Smooth muscle cell (in vitro differentiated cells): Measurements from ENCODE around the gene MALSU1. TPM values are rescaled to one million over a fixed set of nuclear protein-coding genes. Genes with fewer than 3 reads are reported as not detected.

Source experiments
- DNase-seq: peaks from one replicate; lab custom pipeline; 2025; ENCODE audit not compliant: unreplicated experiment; lab: John Stamatoyannopoulos, UW
- H2AFZ ChIP-seq: fragments of 200-600 bp; sonication (generic); 2 replicates; pipeline ENCODE4 v1.6.0; 2016; ENCODE audit warnings: antibody characterized with exemption, low read depth, mild to moderate bottlenecking
- H3F3A ChIP-seq: fragments of 200-600 bp; sonication (generic); 2 replicates; pipeline ENCODE4 v1.6.0; 2017; ENCODE audit warnings: antibody characterized with exemption, low read depth
- H3K27ac ChIP-seq: fragments of 200-600 bp; sonication (generic); 2 replicates; pipeline ENCODE4 v1.5.1; 2016; ENCODE audit warnings: low read depth, mild to moderate bottlenecking
- H3K27me3 ChIP-seq: fragments of 200-600 bp; sonication (generic); 2 replicates; pipeline ENCODE4 v1.6.1; 2016; ENCODE audit warnings: low read depth, mild to moderate bottlenecking
- H3K36me3 ChIP-seq: fragments of 200-600 bp; sonication (generic); 2 replicates; pipeline ENCODE4 v1.5.1; 2016; ENCODE audit warnings: low read depth
- H3K4me1 ChIP-seq: fragments of 200-600 bp; sonication (generic); 2 replicates; pipeline ENCODE4 v1.5.1; 2016; ENCODE audit warnings: low read depth
- H3K4me2 ChIP-seq: fragments of 200-600 bp; sonication (generic); 2 replicates; pipeline ENCODE4 v1.6.0; 2016; ENCODE audit warnings: mild to moderate bottlenecking
- H3K4me3 ChIP-seq: fragments of 200-600 bp; sonication (generic); 2 replicates; pipeline ENCODE4 v1.5.1; 2016; ENCODE audit warnings: mild to moderate bottlenecking
- H3K79me2 ChIP-seq: fragments of 200-600 bp; sonication (generic); 2 replicates; pipeline ENCODE4 v1.6.0; 2016; ENCODE audit warnings: low read depth, mild to moderate bottlenecking
- H3K9ac ChIP-seq: fragments of 200-600 bp; sonication (generic); 2 replicates; pipeline ENCODE4 v1.6.0; 2016; ENCODE audit warnings: low read depth
- H3K9me3 ChIP-seq: fragments of 200-600 bp; sonication (generic); replicated peaks from 2 replicates; pipeline ENCODE4 v1.5.1; 2016; ENCODE audit warnings: low read depth
- H4K20me1 ChIP-seq: fragments of 200-600 bp; sonication (generic); 2 replicates; pipeline ENCODE4 v1.6.0; 2016; ENCODE audit warnings: low read depth
- WGBS: methylation state at CpG from one replicate; pipeline ENCODE4 v1.1.7; 2016; ENCODE audit warnings: low lambda C conversion rate; 5-methylcytosine and 5-hydroxymethylcytosine counted together
- polyA plus RNA-seq: library from polyadenylated mRNA; unstranded; fragments of >200 nt; fragmentation: Nextera tagmentation; extraction: Ambion mirVana; gene quantifications from 2 replicates; pipeline ENCODE4 v1.2.1, GENCODE V29; 2016
- total RNA-seq: library from RNA; depleted of rRNA; stranded (reverse); fragments of >200 nt; gene quantifications from 2 replicates; pipeline ENCODE4 v1.2.3, GENCODE V29; 2014
- TF ChIP-seq, protein P1 (sequence below): fragments of 200-600 bp; sonication (generic); IDR thresholded peaks from 2 replicates; pipeline ENCODE4 v1.5.1; 2017; ENCODE audit warnings: borderline replicate concordance, mild to moderate bottlenecking, antibody characterized with exemption; ENCODE audit not compliant: insufficient read depth, poor library complexity, severe bottlenecking

The MALSU1 gene
- total and polyA plus RNA-seq, 2 experiments from 2014 or later: 89.8 to 107 TPM

DNA sequence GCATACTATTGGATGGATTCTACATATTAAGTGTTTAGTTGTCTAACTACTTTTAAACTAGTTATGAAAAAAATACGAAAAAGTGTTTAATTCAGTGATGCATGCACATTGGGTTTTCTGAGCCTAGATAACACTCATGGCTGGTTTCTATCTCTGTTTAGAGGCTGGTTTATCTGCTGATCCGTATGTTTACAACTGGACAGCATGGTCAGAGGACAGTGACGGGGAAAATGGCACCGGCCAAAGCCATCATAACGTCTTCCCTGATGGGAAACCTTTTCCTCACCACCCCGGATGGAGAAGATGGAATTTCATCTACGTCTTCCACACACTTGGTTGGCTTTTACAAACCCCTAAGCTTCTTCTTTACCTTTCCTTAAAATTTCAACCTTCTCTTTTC, 42.4 kb upstream of the MALSU1 start:
- Histone ChIP-seq H3K79me2 (no peaks in the 10 kb centered on the region), H4K20me1 (no peaks in the 10 kb centered on the region), H3K4me1 (no peaks in the 10 kb centered on the region), H3K4me3 (no peak overlapping the region), H3K36me3 (no peaks in the 10 kb centered on the region), H3K9me3 (no peaks in the 10 kb centered on the region), H3F3A (no peaks in the 10 kb centered on the region), H3K27me3 (no peaks in the 10 kb centered on the region), H3K4me2 (no peak overlapping the region), H3K27ac (no peak overlapping the region), H2AFZ (no peak overlapping the region), H3K9ac (no peak overlapping the region)
- DNase-seq: no peak
- 54% methylated on average over 7 of the region's 7 CpGs for WGBS
- TF ChIP-seq, protein P1, sequence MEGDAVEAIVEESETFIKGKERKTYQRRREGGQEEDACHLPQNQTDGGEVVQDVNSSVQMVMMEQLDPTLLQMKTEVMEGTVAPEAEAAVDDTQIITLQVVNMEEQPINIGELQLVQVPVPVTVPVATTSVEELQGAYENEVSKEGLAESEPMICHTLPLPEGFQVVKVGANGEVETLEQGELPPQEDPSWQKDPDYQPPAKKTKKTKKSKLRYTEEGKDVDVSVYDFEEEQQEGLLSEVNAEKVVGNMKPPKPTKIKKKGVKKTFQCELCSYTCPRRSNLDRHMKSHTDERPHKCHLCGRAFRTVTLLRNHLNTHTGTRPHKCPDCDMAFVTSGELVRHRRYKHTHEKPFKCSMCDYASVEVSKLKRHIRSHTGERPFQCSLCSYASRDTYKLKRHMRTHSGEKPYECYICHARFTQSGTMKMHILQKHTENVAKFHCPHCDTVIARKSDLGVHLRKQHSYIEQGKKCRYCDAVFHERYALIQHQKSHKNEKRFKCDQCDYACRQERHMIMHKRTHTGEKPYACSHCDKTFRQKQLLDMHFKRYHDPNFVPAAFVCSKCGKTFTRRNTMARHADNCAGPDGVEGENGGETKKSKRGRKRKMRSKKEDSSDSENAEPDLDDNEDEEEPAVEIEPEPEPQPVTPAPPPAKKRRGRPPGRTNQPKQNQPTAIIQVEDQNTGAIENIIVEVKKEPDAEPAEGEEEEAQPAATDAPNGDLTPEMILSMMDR: no peak

- H3K79me2 ChIP-seq: no peaks in the 10 kb centered on the region
- H3K4me2 ChIP-seq: no peak overlapping the region
- H3K36me3 ChIP-seq: no peaks in the 10 kb centered on the region
- H4K20me1 ChIP-seq: no peaks in the 10 kb centered on the region
- H3K9ac ChIP-seq: no peak overlapping the region
- H3K27ac ChIP-seq: no peak overlapping the region
- H3K27me3 ChIP-seq: no peaks in the 10 kb centered on the region
- 90% methylated on average over 10 of the region's 10 CpGs for WGBS
- no peak overlapping the region for H2AFZ ChIP-seq
- no peaks in the 10 kb centered on the region for H3K9me3 ChIP-seq
- no peak for DNase-seq
- H3K4me3 ChIP-seq: no peak overlapping the region
- H3F3A ChIP-seq: no peaks in the 10 kb centered on the region
- TF ChIP-seq, protein P1: no peak
- H3K4me1 ChIP-seq: no peaks in the 10 kb centered on the region
These were observed 38.8 kb upstream of the MALSU1 start for GRCh38 chr7:23260371-23260770.

- H3K9ac ChIP-seq: no peak overlapping the region
- no peaks in the 10 kb centered on the region for H3K27me3 ChIP-seq
- H3K79me2 ChIP-seq: no peaks in the 10 kb centered on the region
- no peaks in the 10 kb centered on the region for H4K20me1 ChIP-seq
- no peaks in the 10 kb centered on the region for H3K9me3 ChIP-seq
- no peaks in the 10 kb centered on the region for H3F3A ChIP-seq
- WGBS: 7% methylated on average over 7 of the region's 7 CpGs
- H3K4me2 ChIP-seq: peak overlapping the region; percentile 71
- H2AFZ ChIP-seq: peak overlapping the region; percentile 47
- DNase-seq: peak; percentile 1
- H3K36me3 ChIP-seq: no peaks in the 10 kb centered on the region
- H3K4me1 ChIP-seq: no peaks in the 10 kb centered on the region
- peak overlapping the region; percentile 31 for H3K4me3 ChIP-seq
- TF ChIP-seq, protein P1: peak; percentile 75
- no peak overlapping the region for H3K27ac ChIP-seq
These were observed 37.2 kb upstream of the MALSU1 start for GRCh38 chr7:23261843-23262452.

DNA sequence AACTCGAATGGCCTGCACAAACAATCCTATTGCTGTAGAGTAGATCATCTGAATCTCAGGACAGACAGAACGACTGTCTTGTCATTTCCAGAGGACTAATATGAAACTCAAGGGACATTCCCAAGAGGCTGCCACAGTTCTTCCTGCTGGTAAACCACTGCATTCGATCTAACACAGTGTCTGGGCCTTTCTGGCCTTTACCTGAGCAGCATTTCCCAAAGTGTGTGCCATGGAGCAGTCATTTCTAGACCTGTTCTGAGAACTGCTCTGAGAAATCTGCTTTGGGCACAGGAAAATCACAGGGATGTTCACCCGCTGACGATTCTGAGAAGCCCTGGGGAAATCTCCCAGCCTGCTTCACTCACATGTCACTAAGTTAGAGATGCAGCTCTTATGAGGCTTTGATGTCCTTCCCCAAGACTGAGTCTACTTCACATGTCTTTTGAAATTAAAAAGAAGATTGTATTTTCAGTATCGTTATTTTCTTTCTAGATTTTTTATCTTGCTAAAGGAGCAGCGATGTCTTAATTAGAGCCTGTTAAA, 34.2 kb upstream of the MALSU1 start:
- Histone ChIP-seq H3F3A (no peaks in the 10 kb centered on the region), H3K4me1 (no peaks in the 10 kb centered on the region), H3K9ac (no peak overlapping the region), H3K4me3 (no peak overlapping the region), H3K27me3 (peaks cover under 1% of the 10 kb centered on the region), H3K79me2 (no peaks in the 10 kb centered on the region), H3K36me3 (no peaks in the 10 kb centered on the region), H3K27ac (no peak overlapping the region), H2AFZ (no peak overlapping the region), H3K4me2 (no peak overlapping the region), H3K9me3 (no peaks in the 10 kb centered on the region), H4K20me1 (no peaks in the 10 kb centered on the region)
- 85% methylated on average over 7 of the region's 7 CpGs for WGBS
- no peak for DNase-seq
- TF ChIP-seq, protein P1: no peak
